ENCODE data around the gene SLC8A2.
"Not testable (repeated sequence)": the region's sequence is repeated elsewhere in the genome, so short reads cannot be mapped to it uniquely, and the experiment has no call there.

The SLC8A2 gene

DNA sequence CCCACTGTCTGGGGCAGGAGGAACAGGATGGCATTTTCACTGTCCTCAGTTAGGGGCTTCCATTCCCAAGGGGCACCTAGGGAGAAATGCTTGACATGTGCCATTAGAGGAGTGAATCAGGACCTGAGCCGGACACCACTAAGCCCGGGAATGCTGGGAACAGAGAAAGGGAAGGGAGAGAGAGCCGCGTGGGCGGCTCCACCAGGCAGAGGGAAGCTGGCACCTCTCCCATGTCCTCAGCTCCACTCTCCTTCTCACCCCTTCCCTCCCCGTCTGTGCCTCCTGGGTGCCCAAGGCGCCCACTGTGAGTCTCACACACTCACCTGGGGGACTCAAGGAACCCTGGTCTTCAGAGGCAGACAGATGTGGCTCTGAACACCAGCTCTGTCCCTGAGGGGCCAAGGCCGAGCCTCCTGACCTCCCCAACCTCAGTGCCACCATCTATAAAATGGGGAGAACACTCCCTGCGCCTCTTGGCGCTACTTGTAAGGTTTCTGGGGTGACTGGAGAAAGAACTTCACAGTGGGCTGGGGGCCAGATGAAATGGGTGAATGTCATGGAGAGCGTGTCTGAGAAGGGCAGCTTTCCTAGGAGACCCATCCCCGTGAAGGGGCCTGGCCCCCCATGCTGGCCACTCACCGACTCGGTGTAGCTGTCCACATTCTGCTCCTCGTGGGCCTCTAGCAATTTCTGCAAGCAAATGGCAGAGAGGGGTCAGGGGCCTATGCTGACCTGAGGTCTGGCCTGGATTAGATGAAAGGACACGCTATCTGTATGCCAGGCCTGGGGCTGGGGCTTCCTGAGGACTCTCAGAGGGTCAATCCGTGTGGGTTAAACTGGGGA, 17.6 kb upstream of the SLC8A2 start:
- DNase-seq: no peak

DNA sequence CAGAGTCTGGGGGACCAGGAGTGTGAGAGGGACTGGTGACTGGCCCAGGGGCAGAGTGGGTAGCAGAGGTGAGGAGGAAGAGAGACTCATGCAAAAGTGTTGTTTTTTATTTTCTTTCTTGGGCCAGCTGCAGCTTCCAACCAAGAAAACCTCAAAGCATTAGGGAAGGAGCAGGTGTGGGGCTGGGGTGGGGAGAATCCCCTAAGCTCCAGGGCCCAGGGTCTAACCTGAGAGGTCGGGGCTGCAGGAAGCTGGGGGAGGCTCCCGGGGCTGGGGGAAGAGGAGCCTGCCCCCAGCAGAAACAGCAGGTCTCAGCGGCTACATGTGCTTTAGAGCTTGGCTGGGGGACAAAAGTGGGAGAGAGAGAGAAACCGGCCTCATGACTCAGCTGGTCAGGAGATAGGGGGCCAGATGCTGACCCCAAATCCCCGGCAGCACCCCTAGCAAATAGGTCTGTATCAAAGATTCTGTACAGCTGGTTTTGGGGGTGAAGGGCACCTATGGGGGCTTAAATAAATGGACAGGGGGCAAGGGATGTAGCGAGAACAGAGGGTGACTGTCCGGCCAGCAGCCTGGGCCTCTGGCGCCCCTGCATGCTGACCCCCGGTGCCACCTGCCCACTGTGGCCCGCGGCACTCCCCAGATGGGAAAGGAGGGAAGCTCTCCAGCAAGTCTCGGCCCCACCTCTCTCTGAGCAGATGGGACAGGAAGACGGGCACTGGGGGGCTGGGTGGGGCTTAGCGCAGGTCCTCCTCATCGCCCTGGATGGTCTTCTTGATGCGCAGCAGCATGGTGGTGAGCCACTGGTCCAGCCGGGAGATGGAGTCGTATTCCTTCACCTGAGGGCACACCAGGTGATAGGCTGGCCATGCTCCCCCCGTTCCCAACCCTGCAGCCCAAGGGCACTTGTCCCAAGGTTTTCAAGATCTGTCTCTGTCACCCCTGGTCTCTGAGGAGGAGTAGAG, 16.1 kb upstream of the SLC8A2 start:
- no peak for DNase-seq

GRCh38 chr19:47486900-47487299, 15.2 kb upstream of the SLC8A2 start:
- peak in 1 of 51 donors; percentile 11 for DNase-seq

DNA sequence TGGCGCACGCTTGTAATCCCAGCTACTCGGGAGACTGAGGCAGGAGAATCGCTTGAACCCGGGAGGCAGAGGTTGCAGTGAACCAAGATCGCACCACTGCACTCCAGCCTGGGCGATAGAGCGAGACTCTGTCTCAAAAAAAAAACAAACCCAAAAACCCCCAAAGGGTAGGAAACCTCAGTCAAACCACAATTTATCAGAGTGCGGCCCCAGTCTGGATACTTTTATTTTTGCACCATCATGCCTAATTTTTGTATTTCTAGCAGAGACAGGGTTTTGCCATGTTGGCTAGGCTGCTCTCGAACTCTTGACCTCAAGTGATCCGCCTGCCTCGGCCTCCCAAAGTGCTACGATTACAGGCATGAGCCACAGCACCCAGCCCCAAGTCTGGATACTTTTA, 14.5 kb upstream of the SLC8A2 start:
- not testable (repeated sequence) for DNase-seq

DNA sequence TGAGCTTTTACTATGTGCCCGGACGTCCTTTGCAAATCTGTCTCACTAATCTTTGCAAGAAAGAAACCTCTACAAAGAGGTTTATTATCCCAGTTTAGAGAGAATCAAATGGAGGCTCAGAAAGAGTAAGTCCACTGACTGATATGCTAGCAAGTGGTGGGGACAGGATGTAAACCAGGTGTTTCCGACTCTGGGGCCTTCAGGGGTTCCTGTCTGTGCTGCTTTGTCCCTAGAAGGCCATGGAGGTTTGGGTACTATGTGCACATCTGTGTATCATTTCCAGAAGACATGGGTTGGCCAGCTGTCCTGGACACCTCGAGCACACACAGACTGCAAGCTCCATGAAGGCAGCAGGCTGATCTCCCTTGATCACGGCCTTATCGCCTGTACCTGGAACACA, 13.5 kb upstream of the SLC8A2 start:
- DNase-seq: no peak

GRCh38 chr19:47483800-47484690, 12.4 kb upstream of the SLC8A2 start, which contains the start of gene KPTN:
Gene KPTN, minus strand, starts transcription at chr19:47484219. Its CDS starts 59 bp downstream, at chr19:47484160.
- peak; percentile 52 to 99 (median 91) for DNase-seq

- no peak for DNase-seq
These were observed 11.5 kb upstream of the SLC8A2 start for GRCh38 chr19:47483200-47483599.

GRCh38 chr19:47481460-47482052, 9.9 kb upstream of the SLC8A2 start:
- no peak for DNase-seq

DNA sequence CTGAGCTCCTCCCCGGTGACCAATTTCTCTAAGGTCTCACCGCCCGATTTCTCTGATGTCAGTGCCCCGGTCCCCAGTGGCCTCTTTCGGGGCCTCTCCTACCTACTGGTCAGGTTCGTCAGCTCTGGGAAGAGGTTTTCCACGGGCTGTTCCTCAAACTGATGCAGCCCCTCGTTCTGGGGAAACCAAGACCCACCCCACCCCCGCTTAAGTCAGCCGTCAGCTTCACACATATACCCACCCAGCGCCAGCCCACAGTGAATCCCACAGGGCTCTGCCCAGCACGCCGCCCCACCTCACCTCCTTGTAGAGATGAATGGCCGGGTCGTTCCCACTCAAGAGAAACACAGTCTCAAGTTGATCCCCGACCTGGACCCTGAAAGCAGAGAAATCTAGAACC, 9.0 kb upstream of the SLC8A2 start:
- no peak for DNase-seq

GRCh38 chr19:47479701-47480503, 8.2 kb upstream of the SLC8A2 start:
- DNase-seq: no peak

GRCh38 chr19:47476438-47476972, 4.8 kb upstream of the SLC8A2 start:
- DNase-seq: no peak

DNA sequence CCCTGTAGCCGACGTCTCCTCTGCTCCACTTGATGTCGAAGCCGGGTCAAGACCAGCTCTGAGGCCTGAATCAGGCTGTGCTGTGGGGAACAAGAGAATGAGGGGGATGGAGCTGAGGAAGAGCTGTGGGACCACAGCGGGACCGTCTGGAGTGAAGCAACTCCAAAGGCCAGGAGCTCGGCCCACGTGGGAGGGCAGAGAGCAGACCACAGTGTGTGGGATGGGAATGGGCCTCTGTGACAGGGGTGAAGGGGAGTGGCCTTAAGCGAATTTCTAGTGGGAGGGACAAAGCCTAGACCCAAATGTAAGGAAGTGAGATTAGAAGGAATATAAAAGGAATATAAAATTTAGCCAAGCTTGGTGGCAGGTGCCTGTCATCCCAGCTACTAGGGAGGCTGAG, 3.8 kb upstream of the SLC8A2 start:
- no peak for DNase-seq

GRCh38 chr19:47473336-47473735, 1.6 kb upstream of the SLC8A2 start:
- DNase-seq: no peak

DNA sequence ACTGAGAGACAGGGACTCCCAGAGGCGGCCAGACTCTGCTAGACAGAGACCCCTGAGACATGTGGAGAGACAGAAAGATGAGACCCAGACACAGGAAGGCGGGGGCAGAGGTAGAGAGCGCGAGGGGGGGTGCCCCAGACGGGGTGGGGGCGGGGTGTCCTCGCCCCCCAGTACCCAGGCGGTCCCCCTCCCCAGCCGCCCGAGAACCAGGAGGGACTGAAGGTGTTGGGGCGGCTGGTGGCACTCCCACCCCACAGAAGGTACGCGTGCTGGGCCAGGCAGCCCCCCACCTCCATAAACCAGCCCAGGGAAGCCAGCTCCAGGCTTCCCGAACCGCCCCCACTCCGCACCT, 336 bp downstream of the SLC8A2 start:
- no peak for DNase-seq

DNA sequence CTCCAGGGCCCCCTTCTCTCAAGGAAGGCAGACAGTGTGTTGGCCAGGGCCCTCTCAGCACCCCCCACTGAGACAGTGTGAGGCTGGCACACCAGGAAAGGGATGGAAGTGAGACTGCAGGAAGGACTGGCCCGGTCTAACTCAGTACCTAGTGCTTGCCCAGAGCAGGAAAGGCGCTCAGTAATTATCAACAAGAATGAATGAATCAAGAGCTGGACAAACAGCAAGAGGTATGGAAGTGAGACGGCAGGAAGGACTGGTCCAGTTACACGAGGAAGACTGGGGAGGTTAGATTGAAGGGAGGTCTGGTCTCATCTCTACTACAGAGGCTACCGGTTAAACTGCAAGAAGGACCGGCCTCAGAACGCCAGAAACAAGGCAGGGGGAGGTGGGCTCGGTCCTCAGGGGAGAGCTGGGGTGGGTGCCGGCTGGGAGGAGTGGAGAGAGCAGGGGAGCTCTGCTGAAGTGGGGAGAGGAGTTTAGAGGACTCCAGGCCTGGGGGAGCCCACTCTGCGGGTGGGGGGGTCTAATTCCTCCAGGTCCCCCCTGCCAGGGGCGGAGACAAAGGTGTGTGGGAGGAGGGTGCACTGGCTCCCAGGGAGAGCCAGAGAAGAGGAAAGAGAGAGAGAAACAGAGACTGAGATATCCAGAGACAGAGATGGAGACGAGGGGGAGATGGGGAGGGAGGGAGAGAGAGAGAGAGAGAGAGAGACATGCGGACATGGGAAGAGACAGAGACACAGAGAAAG, 1.1 kb downstream of the SLC8A2 start:
- no peak for DNase-seq

DNA sequence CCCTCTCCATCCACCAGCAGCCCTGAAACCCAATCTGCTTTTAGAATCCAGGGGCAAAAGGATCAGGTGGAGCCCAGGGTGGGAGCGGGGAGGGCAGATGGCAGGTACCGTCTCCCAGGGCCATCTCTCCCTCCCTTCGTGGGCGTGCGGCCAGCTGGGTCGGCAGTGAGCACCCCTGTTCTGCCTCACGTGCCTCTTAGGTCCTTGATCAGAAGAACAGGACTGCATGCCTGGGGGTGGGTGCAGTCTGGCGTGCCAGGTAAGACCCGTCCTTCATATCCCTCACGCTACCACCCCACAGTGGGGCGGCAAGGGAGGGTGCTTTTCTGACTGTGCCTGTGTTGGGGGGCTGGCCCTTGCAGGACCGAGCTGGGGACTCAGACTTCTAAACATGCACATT, 2.0 kb downstream of the SLC8A2 start:
- DNase-seq: no peak

DNA sequence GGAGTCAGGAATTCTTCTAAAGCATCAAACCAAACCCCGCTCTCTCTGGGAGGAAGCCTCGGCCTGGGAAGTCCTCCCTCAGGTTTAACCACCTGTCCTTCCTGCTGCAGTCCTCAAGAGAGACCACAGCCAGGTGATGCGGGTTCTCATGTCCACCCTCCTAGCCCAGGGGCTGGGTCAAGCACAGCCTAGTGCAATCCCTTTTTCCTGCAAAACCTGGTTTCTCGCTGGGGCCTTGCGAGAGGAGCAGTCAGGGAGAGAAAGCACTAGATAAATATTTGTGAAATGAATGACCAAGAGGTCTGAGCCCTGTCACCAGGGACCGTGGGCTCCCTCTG, 2.4 kb downstream of the SLC8A2 start:
- no peak for DNase-seq

DNA sequence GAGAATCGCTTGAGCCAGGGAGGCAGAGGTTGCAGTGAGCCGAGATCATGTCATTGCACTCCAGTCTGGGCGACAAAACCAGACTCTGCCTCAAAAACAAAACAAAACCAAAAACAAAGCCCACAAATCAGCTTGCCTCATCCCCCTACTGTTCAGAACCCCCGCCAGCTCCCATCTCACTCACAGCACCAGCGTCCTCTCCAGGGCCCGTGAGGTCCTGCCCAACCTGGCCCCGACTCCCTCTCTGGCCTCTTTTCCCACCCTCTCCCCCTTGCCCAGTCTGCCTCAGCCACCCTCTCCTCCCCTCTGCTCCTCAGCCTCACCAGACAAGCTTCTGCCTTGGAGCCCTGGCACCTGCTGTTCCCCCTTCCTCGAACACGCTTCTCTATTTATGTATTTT, 3.8 kb downstream of the SLC8A2 start:
- DNase-seq: no peak

- DNase-seq: no peak
These were observed 5.7 kb downstream of the SLC8A2 start for GRCh38 chr19:47465957-47466356.
